ENCODE data around the gene TCF7L1.

TCF7L1 gene

GRCh38 chr2:85238607-85239006, 105.4 kb downstream of the TCF7L1 start:
- TF ChIP-seq CTCF (IDR thresholded peaks at IDR 0.05; ENCODE audit: low read depth, low read length) (no peak), EZH2phosphoT487 (IDR thresholded peaks at IDR 0.05; ENCODE audit: low read depth) (no peak)
- no peak overlapping the region for H3K4me3 ChIP-seq (ENCODE audit: low read length)
- H3K36me3 ChIP-seq (replicated peaks; ENCODE audit: low read depth, low read length): no peaks in the 10 kb centered on the region
- no peak overlapping the region for H2AFZ ChIP-seq (ENCODE audit: low read depth, low read length)
- no peak overlapping the region for H3K27ac ChIP-seq (ENCODE audit: low read length)
- H3K27me3 ChIP-seq (ENCODE audit: low read depth, low read length): no peaks in the 10 kb centered on the region
- H3K9ac ChIP-seq (ENCODE audit: low read length): no peak overlapping the region
- no peaks in the 10 kb centered on the region for H3K79me2 ChIP-seq (ENCODE audit: low read length)
- H3K4me2 ChIP-seq (ENCODE audit: low read length): no peak overlapping the region
- H4K20me1 ChIP-seq (ENCODE audit: insufficient read depth, low read length): no peaks in the 10 kb centered on the region
- H3K4me1 ChIP-seq (ENCODE audit: low read length): no peaks in the 10 kb centered on the region
- H3K9me3 ChIP-seq (ENCODE audit: insufficient read depth, low read length): no peaks in the 10 kb centered on the region

DNA sequence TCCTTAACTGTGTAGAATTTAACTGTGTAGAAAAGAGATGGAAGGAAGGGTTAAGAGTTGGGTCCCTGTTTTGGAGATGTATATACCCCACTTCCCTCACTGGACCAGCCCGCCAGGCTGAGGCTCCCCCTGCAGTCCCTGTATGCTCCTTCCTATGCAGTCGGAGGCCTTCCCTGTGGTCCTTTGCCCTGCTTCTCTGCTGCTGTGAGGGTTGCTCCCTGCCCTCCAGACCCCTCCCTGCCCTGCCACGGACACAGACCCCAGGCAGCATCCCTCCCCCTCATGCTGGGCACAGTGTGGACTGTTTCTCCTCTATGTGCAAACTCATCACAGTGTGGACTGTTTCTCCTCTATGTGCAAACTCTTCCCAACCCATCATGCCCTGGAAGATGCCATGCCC, 105.9 kb downstream of the TCF7L1 start:
- H3K9me3 ChIP-seq (ENCODE audit: insufficient read depth, low read length): no peaks in the 10 kb centered on the region
- no peak overlapping the region for H3K27ac ChIP-seq (ENCODE audit: low read length)
- H3K4me3 ChIP-seq (ENCODE audit: low read length): no peak overlapping the region
- H3K4me2 ChIP-seq (ENCODE audit: low read length): no peak overlapping the region
- TF ChIP-seq EZH2phosphoT487 (IDR thresholded peaks at IDR 0.05; ENCODE audit: low read depth): no peak
- no peak for TF ChIP-seq CTCF (IDR thresholded peaks at IDR 0.05; ENCODE audit: low read depth, low read length)
- no peak overlapping the region for H3K9ac ChIP-seq (ENCODE audit: low read length)
- no peaks in the 10 kb centered on the region for H3K36me3 ChIP-seq (replicated peaks; ENCODE audit: low read depth, low read length)
- H2AFZ ChIP-seq (ENCODE audit: low read depth, low read length): no peak overlapping the region
- H3K27me3 ChIP-seq (ENCODE audit: low read depth, low read length): no peaks in the 10 kb centered on the region
- H3K4me1 ChIP-seq (ENCODE audit: low read length): no peaks in the 10 kb centered on the region
- no peaks in the 10 kb centered on the region for H3K79me2 ChIP-seq (ENCODE audit: low read length)
- H4K20me1 ChIP-seq (ENCODE audit: insufficient read depth, low read length): no peaks in the 10 kb centered on the region

- no peak for TF ChIP-seq EZH2phosphoT487 (IDR thresholded peaks at IDR 0.05; ENCODE audit: low read depth)
- no peak for TF ChIP-seq CTCF (IDR thresholded peaks at IDR 0.05; ENCODE audit: low read depth, low read length)
- Histone ChIP-seq H3K4me1 (ENCODE audit: low read length) (no peaks in the 10 kb centered on the region), H3K27me3 (ENCODE audit: low read depth, low read length) (no peaks in the 10 kb centered on the region; the same call in 1 of the 2 replicates), H3K4me2 (ENCODE audit: low read length) (no peak overlapping the region), H4K20me1 (ENCODE audit: insufficient read depth, low read length) (no peaks in the 10 kb centered on the region), H3K36me3 (replicated peaks; ENCODE audit: low read depth, low read length) (no peaks in the 10 kb centered on the region), H2AFZ (ENCODE audit: low read depth, low read length) (no peak overlapping the region), H3K4me3 (ENCODE audit: low read length) (no peak overlapping the region), H3K9me3 (ENCODE audit: insufficient read depth, low read length) (no peaks in the 10 kb centered on the region), H3K9ac (ENCODE audit: low read length) (no peak overlapping the region), H3K79me2 (ENCODE audit: low read length) (no peaks in the 10 kb centered on the region), H3K27ac (ENCODE audit: low read length) (no peak overlapping the region)
These were observed 106.9 kb downstream of the TCF7L1 start for GRCh38 chr2:85240055-85240454.

- Histone ChIP-seq H2AFZ (ENCODE audit: low read depth, low read length) (no peak overlapping the region), H3K4me2 (ENCODE audit: low read length) (no peak overlapping the region), H4K20me1 (ENCODE audit: insufficient read depth, low read length) (no peaks in the 10 kb centered on the region), H3K79me2 (ENCODE audit: low read length) (no peaks in the 10 kb centered on the region), H3K9me3 (ENCODE audit: insufficient read depth, low read length) (no peaks in the 10 kb centered on the region), H3K4me1 (ENCODE audit: low read length) (no peaks in the 10 kb centered on the region), H3K4me3 (ENCODE audit: low read length) (no peak overlapping the region), H3K36me3 (replicated peaks; ENCODE audit: low read depth, low read length) (no peaks in the 10 kb centered on the region), H3K27me3 (ENCODE audit: low read depth, low read length) (peaks cover 16% of the 10 kb centered on the region), H3K9ac (ENCODE audit: low read length) (no peak overlapping the region), H3K27ac (ENCODE audit: low read length) (no peak overlapping the region)
- TF ChIP-seq CTCF (IDR thresholded peaks at IDR 0.05; ENCODE audit: low read depth, low read length) (no peak), EZH2phosphoT487 (IDR thresholded peaks at IDR 0.05; ENCODE audit: low read depth) (no peak)
These were observed 109.1 kb downstream of the TCF7L1 start for GRCh38 chr2:85242321-85242720.
